PC-9 (cell line): Measurements from ENCODE around the gene RBM38.

Source experiments
- EZH2 ChIP-seq: fragments of 200-600 bp; sonication (generic); IDR thresholded peaks from 2 replicates; pipeline ENCODE4 v1.8.0; 2017; ENCODE audit warnings: antibody characterized with exemption, low read depth
- TF ChIP-seq, protein P1 (sequence below): fragments of 200-600 bp; sonication (generic); conservative IDR thresholded peaks from 2 replicates; pipeline ENCODE4 v1.6.1; 2017; ENCODE audit warnings: mixed run types, antibody characterized with exemption, mild to moderate bottlenecking, moderate library complexity

DNA sequence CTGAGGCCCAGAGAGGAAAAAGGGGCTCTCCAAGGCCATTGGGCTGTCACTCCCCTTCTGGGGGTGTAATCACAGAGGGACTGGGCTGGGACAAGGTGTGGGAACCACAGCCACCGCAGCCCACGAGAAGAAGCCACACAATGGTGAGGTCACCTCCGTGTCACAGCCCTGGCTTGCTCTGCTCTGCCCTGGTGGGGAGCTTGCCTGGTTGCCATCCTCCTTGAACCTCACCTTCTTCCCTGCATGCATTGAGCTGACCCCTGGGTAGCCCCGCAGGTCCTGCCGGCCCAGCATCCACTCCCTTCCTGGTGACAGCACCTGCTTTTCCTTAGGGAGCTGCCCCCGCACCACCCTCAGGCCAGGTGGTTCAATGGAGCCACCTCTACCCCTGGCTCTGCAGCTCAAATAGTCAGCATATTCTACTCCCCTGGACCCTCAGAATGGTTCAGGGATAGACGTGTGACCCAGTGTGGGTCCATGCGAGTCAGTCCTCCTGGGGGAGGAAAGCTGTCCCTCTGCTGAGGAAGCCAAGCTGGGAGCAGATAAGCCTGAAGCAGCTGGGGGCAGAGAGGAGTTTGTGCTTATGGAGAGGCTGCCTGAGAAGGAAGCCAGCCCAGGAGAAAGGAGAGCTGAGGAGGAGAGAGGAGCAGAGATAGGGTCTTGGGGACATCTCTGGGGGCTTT is 21.3 kb downstream of the RBM38 start:
- TF ChIP-seq, protein P1, sequence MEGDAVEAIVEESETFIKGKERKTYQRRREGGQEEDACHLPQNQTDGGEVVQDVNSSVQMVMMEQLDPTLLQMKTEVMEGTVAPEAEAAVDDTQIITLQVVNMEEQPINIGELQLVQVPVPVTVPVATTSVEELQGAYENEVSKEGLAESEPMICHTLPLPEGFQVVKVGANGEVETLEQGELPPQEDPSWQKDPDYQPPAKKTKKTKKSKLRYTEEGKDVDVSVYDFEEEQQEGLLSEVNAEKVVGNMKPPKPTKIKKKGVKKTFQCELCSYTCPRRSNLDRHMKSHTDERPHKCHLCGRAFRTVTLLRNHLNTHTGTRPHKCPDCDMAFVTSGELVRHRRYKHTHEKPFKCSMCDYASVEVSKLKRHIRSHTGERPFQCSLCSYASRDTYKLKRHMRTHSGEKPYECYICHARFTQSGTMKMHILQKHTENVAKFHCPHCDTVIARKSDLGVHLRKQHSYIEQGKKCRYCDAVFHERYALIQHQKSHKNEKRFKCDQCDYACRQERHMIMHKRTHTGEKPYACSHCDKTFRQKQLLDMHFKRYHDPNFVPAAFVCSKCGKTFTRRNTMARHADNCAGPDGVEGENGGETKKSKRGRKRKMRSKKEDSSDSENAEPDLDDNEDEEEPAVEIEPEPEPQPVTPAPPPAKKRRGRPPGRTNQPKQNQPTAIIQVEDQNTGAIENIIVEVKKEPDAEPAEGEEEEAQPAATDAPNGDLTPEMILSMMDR: no peak
- TF ChIP-seq EZH2: no peak
